ENCODE measurements around the gene ATP1A3.
A peak's percentile ranks its signal among the peaks of the same experiment; 100 is the strongest.
"Not testable (repeated sequence)": the region's sequence is repeated elsewhere in the genome, so short reads cannot be mapped to it uniquely, and the experiment has no call there.

Gene ATP1A3

GRCh38 chr19:41993612-41994483, at the start of gene ATP1A3:
Gene ATP1A3 (minus strand): TSS chr19:41994230. CDS start chr19:41994076, 154 bp downstream.
- peak; percentile 75 to 78 for DNase-seq

DNA sequence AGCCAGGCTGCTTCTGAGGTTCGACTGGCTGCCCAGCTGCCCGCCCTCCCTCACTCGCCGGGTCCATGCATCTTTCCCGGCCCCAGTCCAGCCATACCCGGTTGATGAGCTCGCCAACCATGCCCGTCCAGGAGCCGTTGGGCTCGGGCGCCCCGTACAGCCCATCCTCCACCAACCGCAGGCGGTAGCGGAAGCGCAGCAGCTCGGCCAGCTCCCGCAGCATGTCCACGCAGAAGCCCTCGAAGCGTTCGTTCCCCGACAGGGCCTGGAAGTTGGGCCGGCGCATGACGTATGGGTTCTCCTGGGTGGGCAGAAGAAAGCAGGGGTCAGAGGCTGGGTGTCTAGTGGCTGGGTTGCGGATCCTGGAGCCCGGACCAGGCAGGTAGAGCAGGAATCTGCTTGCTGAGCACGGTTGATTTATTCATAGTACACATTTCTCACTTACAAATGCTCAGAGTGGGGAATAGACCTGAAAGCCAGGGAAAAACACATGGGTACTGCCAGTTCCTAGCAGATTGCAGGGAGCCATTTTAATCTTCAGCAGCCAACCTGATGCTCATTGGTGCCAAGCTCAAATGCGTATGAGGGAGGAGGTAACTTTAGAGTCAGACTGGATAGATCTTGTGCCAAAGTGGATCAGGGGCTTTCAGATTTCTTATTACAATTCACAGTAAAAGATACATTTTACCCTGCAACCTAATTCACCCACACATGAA, 48.6 kb upstream of the ATP1A3 start:
- DNase-seq: no peak

GRCh38 chr19:42040491-42040890, 46.5 kb upstream of the ATP1A3 start:
- not testable (repeated sequence) for DNase-seq

- DNase-seq: no peak
Observed at GRCh38 chr19:42040031-42040430, 46.0 kb upstream of the ATP1A3 start.

GRCh38 chr19:42038666-42039065, 44.6 kb upstream of the ATP1A3 start:
- no peak for DNase-seq

DNA sequence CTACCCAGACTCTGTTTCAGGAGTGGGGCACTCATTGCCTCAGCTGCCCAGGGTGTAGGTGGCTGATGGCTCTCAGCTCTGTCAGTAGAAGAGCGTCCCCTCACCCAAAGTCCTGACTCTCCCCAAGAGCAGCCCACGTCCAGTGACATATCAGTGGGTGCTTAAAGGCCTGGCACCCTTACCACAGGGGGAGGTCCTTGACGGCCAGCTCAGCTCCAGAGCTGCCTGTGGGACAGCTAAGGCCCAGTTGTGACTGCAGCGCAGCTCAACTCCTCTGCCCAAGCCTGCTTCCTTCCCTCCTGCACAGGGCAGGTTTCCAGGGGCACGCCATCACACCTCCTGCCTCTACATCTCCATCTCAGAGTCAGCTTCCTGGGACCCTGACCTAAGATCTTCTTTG, 43.6 kb upstream of the ATP1A3 start:
- DNase-seq: no peak

DNA sequence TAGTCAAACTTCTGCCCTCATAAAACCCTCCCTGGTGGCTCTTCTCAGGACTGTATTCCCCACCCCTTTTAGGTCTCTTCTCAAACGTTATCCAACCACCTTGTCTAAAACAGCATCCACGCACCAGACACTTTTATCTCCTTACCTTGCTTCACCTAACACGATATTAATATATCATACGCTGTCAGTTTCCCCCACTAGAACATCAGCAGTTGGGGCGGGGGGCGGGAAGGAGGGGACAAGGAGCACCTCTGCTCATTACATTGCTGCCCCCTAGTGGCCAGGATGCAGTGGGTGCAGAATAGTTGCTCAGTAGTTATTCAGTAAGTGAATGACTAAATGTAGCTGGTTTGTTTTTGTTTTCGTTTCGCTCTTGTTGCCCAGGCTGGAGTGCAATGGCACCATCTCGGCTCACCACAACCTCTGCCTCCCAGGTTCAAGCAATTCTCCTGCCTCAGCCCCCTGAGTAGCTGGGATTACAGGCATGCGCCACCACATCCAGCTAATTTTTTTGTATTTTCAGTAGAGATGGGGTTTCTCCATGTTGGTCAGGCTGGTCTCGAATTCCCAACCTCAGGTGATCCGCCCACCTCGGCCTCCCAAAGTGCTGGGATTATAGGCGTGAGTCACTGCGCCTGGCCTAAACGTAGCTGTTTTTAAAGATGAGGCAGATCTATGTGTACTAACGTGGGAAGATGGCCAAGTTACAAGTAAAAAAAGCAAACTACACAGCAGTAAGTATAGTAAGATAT, 40.8 kb upstream of the ATP1A3 start:
- DNase-seq: peak; percentile 64 to 65

- no peak for DNase-seq
Observed at GRCh38 chr19:42033413-42033812, 39.4 kb upstream of the ATP1A3 start.

DNA sequence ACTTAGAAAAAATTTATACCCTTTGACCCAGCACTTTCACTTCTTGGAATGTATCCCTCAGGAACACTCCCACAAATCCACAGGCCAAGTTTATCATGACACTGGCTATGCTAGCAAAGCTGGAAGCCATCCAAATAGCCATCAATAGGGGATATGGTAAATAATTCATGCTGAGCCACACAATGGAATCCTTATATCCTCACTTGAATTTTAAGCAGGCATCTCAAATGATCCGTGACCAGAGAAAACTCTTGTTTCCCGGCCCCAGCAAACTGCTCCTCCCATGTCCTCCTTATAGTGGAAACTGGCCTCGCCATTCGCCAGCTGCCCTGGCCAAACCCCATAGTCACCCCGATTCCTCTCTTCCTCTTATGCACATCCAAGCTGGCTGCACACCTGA, 38.4 kb upstream of the ATP1A3 start:
- DNase-seq: no peak

DNA sequence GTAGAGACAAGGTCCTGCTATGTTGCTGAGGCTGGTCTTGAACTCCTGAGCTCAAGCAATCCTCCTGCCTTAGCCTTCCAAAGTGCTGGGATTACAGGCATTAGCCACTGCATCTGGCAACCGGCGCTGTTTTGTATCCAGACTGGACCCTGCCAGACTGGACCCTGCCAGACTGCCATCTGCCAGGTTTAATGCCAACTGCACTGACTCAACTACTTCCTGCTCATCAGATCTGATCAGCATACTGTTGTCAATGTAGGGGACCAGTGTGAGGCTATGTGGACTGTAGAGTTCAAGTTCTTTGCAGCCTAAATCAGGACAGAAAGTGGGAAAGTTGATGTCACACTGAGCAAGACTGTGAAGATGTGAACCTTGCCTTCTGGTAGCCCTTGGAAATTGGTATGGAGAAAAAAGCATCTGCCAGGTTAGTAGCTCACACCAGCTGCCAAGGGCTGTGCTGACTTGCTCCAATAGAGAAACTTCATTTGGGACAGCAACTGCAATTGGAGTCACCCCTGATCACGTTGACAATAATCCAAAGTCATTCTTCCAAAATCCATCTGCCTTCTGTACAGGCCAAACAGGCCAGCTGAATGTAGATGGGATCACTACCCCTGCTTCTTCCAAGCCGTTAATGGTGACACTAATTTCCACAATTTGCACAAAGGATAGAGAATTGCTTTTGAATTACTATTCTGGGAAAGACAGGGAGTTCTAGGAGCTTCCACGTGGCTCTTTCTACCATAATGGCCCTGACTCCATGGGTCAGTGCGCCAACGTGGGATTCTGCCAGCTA, 36.8 kb upstream of the ATP1A3 start:
- no peak for DNase-seq

DNA sequence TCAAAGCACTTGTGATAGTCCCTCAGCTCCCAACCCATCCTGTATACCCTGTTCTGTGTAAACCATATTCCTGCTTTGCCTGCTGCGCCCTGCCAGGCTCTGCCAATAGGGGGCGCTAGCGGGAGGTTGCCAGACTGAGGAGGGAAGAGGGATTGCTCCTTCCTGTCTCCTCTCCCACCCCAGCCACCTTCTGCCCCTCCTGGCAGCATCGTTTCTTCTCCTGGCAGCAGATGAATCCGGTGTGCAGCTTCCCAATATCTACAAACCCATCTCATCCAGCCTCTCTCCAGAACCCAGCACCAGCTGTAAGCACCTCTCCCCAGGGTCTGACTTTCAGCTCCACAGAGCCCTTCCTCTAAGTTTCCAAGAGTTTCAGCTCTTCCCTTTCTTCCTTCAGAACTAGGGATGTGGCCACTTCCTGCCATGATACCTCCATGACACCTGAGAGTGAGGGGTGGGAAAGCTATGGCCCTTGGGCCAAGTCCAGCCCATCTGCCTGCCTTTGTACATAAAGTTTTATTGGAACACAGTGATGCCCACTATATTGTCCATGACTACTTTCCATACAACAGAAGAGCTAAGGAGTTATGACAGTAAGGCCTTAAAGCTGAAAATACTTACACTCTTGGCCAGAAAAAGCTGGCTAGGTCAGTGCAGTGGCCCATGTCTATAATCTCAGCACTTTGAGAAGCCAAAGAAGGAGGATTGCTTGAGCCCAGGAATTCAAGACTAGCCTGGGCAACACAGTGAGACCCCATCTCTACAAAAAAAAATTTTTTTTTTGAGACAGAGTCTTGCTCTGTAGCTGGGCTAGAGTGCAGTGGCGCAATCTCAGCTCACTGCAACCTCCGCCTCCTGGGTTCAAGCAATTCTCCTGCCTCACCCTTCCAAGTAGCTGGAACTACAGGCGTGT, 34.5 kb upstream of the ATP1A3 start:
- peak; percentile 67 to 70 for DNase-seq

DNA sequence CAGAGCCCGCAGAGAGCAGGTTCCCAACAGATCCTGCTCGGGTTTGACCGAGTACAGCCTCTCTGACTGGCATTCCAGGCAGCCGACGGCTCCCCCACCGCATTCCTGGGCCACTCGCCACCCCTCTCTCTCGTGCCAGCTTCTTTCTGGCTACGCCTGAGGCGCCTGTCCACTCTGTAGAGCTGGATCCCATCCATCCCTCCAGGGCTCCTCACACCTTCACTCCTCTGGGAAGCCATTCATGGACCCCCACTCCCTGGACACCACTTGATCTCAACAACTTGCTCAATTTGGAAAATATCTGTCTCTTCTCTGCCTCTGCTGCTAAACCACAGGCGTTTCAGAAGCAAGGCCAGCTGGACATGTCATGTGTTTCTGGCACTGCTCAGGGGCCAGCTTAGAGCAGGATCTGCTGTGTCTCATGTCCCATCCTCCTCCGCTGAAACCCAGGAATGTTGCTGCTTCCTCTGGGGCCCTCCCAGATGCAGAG, 30.6 kb upstream of the ATP1A3 start:
- no peak for DNase-seq

GRCh38 chr19:42023943-42024260, 29.9 kb upstream of the ATP1A3 start:
- no peak for DNase-seq

- DNase-seq: peak; percentile 45 to 56
Observed at GRCh38 chr19:42023121-42023942, 29.3 kb upstream of the ATP1A3 start.

DNA sequence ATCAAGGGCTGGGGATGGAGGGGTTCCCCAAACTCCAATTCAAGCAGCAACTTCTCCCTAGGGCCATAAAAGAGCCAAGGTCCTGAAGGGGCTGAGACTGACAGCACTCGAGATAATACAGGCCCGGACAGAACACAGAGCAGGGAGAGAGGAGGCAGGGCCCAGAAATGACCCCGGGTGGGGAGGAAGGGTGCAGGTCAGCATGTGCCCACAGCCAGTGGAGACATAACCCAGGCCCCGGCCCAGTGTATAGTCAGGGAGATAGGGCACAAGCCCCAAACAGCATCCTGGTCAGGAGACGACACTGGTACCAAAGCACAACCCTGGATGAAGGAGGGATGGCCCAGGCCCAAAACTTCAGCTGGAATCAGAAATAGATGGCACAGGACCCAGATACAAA, 28.6 kb upstream of the ATP1A3 start:
- DNase-seq: no peak

DNA sequence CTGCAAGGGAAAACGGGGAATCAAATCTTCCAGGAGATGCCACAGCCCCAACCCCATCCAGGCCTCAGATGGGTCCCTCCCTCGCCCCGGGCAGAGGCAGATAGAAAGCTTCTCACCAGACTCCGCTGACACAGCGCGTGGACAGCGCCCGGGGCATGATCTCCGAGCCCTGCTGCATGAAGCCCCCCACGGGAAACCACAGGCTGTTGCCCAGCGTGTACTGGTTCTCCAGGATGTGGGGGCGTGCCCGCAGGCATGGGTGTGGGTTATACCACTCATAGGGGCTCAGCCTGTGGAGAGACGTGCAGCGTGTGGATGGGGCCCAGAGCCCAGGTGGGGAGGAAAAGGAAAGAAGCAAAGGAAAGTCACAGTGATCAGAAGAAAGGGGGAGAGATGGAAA, 27.2 kb upstream of the ATP1A3 start:
- no peak for DNase-seq

DNA sequence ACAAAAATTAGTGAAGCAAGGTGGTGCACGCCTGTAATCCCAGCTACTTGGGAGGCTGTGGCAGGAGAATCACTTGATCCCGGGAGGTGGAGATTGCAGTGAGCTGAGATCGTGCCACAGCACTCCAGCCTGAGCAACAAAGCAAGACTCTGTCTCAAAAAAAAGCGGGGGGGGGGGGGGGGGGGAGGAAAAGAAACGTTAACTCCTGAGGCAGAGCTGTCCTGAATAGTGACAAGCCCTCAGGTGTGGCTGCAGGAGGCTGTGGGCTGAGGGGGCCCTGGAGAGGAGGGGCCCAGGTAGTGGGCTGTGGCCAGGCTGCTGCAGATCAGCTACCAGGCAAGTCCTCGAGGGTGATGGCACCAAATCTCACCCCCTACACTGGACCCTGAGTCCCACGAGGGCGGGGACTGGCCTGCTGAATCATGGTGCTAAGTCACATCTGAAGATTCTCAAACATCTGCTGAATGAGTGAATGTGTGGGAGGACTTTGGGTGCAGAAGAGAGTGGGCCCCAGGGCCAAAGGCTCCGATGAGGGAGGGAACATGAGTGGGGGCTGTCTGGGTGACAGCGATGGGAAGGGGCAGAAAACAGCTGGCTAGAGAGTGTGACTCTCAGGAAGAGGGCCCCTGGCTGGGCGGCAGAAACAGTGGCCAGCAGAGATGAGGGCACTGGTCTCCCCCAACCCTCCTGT, 24.6 kb upstream of the ATP1A3 start:
- peak in 1 of 2 experiments; percentile 24 for DNase-seq

DNA sequence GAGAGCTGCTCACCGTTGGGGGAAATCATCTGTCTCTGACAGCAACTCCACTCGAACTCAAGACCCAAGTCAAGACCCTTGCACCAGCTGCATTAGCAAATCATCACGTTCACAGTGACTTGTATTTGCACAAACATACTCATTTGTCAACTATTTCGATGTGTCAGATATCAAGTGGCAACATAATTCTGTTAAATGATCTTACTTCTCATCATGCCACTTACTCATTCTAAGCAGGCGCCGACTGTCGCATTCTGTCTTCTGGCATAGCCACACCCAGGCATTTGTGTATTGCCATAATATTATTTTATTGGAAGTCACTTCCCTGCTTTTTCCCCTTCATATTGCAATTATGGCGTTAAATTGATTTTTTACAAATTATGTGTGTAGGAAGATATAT, 23.0 kb upstream of the ATP1A3 start:
- DNase-seq: no peak

GRCh38 chr19:42012747-42013146, 18.7 kb upstream of the ATP1A3 start:
- DNase-seq: not testable (repeated sequence)

Data from activated T-cell treated with anti-CD3 and anti-CD28 coated beads, Interleukin-2, amount 50 U/mL, for 48 hours (primary cell).